HG03064 (cell line): Measurements from ENCODE around the gene GPR25.

Source experiments
- ATAC-seq: cut with Tn5 transposase; IDR thresholded peaks from one replicate; pipeline ENCODE4 v1.9.1; 2021; ENCODE audit warnings: low read depth; ENCODE audit not compliant: unreplicated experiment

Gene GPR25, protein sequence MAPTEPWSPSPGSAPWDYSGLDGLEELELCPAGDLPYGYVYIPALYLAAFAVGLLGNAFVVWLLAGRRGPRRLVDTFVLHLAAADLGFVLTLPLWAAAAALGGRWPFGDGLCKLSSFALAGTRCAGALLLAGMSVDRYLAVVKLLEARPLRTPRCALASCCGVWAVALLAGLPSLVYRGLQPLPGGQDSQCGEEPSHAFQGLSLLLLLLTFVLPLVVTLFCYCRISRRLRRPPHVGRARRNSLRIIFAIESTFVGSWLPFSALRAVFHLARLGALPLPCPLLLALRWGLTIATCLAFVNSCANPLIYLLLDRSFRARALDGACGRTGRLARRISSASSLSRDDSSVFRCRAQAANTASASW

GRCh38 chr1:200872446-200873115 is at the start of gene GPR25:
Gene GPR25 (plus strand): TSS chr1:200872981. CDS start chr1:200873038, 57 bp downstream.
- no peak for ATAC-seq

- no peak for ATAC-seq
These were observed 41.7 kb upstream of the GPR25 start for GRCh38 chr1:200831091-200831490.

DNA sequence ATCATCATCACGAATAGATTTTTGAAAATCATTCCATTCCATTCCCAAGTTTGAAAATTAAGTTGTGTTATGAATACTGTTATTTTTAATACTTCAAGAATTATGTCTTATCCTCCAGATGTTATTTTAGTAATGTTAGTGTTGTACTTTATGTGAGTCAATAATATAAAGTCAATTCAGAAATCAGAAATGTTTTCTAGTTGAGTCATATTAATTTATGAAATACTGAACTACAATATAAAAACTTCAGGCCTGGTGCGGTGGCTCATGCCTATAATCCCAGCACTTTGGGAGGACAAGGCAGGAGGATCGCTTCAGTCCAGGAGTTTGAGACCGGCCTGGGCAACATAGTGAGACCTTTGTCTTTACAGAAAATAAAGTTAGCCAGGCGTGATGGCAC is 38.4 kb upstream of the GPR25 start:
- ATAC-seq = no peak

DNA sequence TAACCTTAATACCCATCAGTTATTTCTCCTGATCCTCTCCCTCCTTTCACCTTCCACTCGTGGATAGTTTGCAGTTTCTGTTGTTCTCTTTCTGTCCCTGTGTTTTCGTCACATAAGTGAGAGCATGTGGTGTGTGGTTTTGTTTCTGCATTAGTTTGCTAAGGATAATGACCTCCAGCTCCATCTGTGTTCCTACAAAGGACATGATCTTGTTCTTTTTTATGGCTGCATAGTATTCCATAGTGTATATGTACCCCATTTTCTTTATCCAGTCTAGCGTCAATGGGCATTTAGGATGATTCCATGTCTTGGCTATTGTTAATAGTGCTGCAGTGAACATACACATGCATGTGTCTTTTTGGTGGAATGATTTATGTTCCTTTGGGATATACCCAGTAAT is 36.6 kb upstream of the GPR25 start:
- ATAC-seq = no peak

GRCh38 chr1:200837931-200838571 is 34.7 kb upstream of the GPR25 start:
- ATAC-seq = no peak

DNA sequence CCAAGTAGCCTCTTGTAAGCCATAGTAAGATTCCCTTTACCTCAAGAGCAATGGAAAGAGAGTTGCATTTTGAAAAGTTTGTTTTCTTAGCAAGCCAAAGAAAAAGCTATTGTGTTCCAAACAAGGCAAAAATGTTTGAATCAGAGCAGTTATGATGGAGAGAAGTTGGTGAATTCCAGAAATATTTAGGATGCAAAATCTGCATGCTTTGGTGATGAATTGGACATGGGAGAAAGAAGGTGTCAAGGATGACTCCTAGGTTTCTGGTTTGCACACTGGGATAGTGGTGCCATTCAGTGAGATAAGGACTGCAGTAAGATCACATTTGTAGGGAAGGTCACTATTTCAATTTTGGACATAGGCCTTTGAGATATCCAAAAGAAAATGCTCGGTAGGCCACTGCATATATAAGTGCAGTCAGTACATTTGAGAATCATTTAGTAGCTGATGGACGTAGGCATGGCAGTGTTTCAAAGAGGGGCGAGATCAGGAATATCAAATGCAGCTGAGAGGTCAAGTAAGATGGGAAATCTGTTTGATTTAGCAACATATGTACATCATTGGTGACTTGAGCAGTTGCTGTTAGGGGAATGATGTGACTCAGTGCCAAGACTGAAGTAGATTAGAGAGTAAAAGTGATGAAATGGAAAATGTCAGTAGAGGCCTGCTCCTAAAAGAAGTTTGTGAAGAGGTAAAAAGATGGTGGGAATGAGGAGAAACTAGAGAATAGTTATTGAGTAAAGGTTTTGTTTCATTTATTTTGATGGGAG is 33.9 kb upstream of the GPR25 start:
- no peak for ATAC-seq

DNA sequence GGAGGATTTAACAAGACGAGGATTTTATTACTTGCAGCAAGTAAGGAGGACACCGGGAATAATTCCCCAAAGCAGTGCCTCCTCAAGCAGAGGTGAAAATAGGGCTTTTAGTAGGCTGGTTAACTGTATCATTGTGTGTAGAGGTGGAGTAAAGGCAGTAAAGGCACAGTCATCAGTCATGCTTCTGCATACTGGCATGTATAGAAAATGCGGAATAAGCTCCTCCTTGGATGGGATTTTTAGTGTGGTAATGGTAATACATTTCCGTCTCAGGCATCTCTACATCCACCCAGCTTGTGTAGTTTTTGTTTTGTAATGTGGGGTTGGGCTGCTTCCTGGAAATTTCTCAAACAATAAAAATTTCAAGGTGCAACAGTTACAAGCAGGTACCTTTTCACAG is 27.4 kb upstream of the GPR25 start:
- ATAC-seq = no peak

- no peak for ATAC-seq
These were observed 26.4 kb upstream of the GPR25 start for GRCh38 chr1:200846398-200846797.

GRCh38 chr1:200849430-200849829 is 23.4 kb upstream of the GPR25 start:
- no peak for ATAC-seq

- ATAC-seq = no peak
These were observed 22.2 kb upstream of the GPR25 start for GRCh38 chr1:200850554-200850953.

DNA sequence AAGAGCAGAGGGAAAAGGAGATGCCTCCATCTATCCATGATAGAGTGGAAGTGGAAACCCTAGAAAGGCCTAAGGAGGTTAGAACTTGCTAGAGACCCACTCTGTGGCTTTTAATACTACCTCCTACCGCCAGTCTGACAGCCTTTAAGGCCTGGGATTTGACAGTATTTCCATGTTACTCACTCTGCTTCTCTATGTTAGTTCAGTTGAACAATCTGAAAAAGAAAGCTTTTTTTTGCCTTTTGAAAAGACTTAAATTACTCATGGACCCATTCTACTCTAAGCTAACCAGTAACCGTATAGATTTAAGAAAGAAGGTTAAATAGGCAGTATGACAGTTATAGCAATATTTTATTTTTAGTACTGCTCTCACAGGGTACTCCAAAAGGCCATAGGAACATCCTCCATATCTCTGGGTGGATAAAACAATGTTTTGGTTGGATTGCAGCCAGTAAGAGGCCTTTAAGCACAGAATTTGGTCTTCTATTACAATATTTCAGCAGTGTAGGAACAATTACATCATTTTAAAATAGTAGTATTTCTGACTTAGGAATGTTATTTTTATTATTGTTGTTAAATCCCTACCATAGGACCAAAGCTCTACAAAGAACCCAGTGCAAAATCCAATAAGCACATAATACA is 15.9 kb upstream of the GPR25 start:
- no peak for ATAC-seq

GRCh38 chr1:200857804-200858203 is 15.0 kb upstream of the GPR25 start:
- ATAC-seq = no peak

- ATAC-seq = no peak
These were observed 10.7 kb upstream of the GPR25 start for GRCh38 chr1:200861937-200862647.

DNA sequence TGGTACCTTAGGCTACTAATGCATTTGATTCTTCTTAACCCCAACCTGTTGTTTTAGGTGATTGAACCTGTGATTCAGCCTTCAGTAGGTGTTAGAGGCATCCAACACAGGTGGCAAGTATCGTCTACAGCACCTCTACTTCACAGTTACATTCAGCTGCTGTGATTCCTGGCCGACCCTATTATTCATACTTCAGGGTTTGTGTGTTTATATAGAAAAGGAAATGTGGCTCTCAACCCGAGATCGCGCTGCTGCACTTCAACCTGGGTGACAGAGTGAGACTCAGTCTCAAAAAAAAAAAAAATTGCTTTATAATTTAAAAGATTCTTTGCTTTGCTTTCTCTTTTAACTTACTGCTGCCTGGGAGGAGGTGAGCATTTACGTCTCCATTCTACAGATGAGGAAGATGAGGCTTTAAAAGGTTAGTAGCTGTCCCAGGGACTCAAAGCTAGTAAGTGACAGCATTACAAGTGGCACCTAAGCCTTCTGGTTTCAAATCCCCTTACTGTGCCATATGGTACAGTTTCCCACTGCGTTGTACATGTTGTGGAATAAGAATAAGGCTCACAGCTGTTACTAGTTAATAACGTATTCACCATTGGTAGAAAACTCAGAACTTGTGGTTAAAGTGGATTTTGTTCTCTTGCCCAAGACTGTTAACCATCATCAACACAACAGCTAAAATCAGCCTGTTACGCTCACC is 9.9 kb upstream of the GPR25 start:
- no peak for ATAC-seq

GRCh38 chr1:200866116-200866515 is 6.7 kb upstream of the GPR25 start:
- no peak for ATAC-seq

DNA sequence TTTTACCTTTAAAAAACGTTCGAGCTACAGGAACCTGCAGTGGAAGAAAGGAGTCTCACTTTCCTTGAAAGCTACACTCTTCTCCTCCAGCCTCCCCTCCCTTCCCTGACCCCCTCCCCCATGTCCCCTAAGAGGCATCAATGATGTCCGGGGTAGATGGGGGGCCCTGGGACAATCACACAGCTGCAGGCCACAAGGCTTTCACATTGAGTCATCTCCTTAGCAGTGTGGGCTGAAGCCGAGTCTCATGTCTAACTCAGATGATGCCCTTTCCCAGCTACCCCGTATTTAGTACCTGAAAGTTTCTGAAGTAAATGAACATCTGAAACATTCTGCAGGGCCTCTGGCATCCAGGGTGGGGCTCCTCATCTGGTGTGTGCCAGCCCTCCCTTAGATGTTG is 6.3 kb upstream of the GPR25 start:
- ATAC-seq = peak; percentile 86

DNA sequence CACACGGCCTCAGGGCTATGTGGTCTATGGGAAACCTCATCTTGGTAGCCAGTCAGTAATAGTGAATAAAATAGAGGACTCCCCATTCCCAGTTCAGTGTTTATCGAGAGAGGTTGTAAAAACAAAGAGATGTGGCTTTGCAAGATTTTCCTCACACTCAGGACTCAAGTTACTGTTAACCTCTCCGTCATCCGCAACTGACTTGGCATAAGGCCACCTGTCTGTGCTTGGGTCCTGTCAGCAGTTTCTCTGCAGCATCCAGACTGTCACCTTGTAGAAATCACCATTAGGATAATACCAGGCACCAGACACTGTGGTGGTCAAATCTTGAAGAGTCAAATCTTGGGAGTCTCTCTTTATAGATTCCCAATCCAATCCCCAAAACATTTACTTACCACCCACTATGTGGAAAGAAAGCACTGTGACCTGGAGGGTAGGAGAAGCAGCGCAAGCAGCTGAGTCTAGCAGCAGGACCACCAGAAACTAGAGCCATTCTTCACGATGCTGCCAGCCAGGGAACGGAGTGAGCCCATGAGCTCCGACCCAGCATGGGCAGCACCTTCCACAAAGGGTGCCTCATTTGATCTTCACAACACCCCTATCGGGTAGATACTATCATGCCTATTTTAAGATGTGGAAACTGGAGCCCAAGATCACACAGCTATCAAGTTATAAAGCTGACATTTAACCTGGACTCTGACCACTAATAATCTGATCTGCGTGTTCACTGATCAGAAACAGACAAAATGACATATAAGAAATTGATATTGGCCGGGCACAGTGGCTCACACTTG is 5.6 kb upstream of the GPR25 start:
- peak; percentile 1 for ATAC-seq

DNA sequence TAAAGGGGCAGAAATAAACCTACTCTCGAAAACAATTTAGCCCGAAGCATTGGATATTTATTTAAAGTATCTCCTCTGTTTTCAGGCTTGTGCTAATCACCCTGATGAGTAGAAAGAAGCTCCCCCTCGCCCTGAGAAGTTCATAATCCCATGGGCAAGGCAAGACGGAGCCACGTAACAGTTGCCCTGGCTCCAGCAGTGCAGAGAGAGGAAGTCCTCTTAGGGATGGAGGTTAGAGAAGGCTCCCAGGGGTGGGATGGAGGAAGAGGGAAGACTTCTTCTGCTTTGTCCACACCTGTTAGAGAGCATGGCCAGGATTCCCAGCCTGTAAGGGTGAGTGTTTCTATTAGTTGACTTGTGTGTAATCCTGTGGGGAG is 3.4 kb upstream of the GPR25 start:
- no peak for ATAC-seq
